ENCODE results near the gene MARS1.

The MARS1 gene

GRCh38 chr12:57456737-57457490 is 31.0 kb upstream of the MARS1 start:
- no peak for FAIRE-seq

GRCh38 chr12:57458665-57459054 is 29.2 kb upstream of the MARS1 start:
- no peak for FAIRE-seq
- no peak for DNase-seq (ENCODE audit: insufficient read length, low spot score)

More at GRCh38 chr12:57456737-57457490, 31.0 kb upstream of the MARS1 start:
- no peak for DNase-seq (ENCODE audit: insufficient read length, low spot score)

GRCh38 chr12:57459055-57459749 is 28.7 kb upstream of the MARS1 start:
- DNase-seq (ENCODE audit: insufficient read length, low spot score), result peak; percentile 81
- FAIRE-seq, result peak; percentile 92

- no peak for FAIRE-seq
- DNase-seq (ENCODE audit: insufficient read length, low spot score), result no peak
These were observed 28.0 kb upstream of the MARS1 start, which contains the start of gene GLI1 for GRCh38 chr12:57459750-57460467. Gene GLI1 (plus strand): TSS chr12:57459785. CDS start chr12:57463692, 3,907 bp downstream.

GRCh38 chr12:57460468-57460784 is 27.4 kb upstream of the MARS1 start:
- DNase-seq (ENCODE audit: insufficient read length, low spot score) (no peak), FAIRE-seq (no peak)

GRCh38 chr12:57460841-57461275 is 27.0 kb upstream of the MARS1 start:
- FAIRE-seq, result no peak
- DNase-seq (ENCODE audit: insufficient read length, low spot score), result no peak

- FAIRE-seq, result no peak
- no peak for DNase-seq (ENCODE audit: insufficient read length, low spot score)
These were observed 26.5 kb upstream of the MARS1 start for GRCh38 chr12:57461276-57461916.

GRCh38 chr12:57461917-57462250 is 26.0 kb upstream of the MARS1 start:
- no peak for DNase-seq (ENCODE audit: insufficient read length, low spot score)
- no peak for FAIRE-seq

- DNase-seq (ENCODE audit: insufficient read length, low spot score), result peak; percentile 91
- FAIRE-seq, result peak; percentile 96
These were observed 25.5 kb upstream of the MARS1 start for GRCh38 chr12:57462251-57462911.

GRCh38 chr12:57462912-57463253 is 25.0 kb upstream of the MARS1 start:
- DNase-seq (ENCODE audit: insufficient read length, low spot score) (no peak), FAIRE-seq (no peak)

- FAIRE-seq, result no peak
- no peak for DNase-seq (ENCODE audit: insufficient read length, low spot score)
These were observed 23.3 kb upstream of the MARS1 start for GRCh38 chr12:57464569-57464968.

- no peak for FAIRE-seq
- DNase-seq (ENCODE audit: insufficient read length, low spot score), result no peak
These were observed 22.7 kb upstream of the MARS1 start for GRCh38 chr12:57465030-57465746.

- FAIRE-seq (no peak), DNase-seq (ENCODE audit: insufficient read length, low spot score) (no peak)
These were observed 21.9 kb upstream of the MARS1 start for GRCh38 chr12:57465747-57466505.

- no peak for DNase-seq (ENCODE audit: insufficient read length, low spot score)
- no peak for FAIRE-seq
These were observed 20.5 kb upstream of the MARS1 start for GRCh38 chr12:57467212-57467874.

- FAIRE-seq (no peak), DNase-seq (ENCODE audit: insufficient read length, low spot score) (no peak)
These were observed 20.0 kb upstream of the MARS1 start for GRCh38 chr12:57467915-57468314.

- DNase-seq (ENCODE audit: insufficient read length, low spot score), result no peak
- FAIRE-seq, result no peak
These were observed 18.3 kb upstream of the MARS1 start for GRCh38 chr12:57469296-57470164.

GRCh38 chr12:57470286-57470969 is 17.4 kb upstream of the MARS1 start:
- no peak for DNase-seq (ENCODE audit: insufficient read length, low spot score)
- no peak for FAIRE-seq
